IPS DF 6.9 (cell line): Measurements from ENCODE around the gene PTPN6.

ENCODE experiments used
- DNase-seq: peaks from one replicate; pipeline ENCODE4 v3.0.0-alpha.2; 2013; ENCODE audit warnings: low read depth, low spot score
- H3K27ac ChIP-seq: one replicate; pipeline ENCODE4 v1.5.1; 2013; ENCODE audit warnings: low read length, control low read depth
- H3K27me3 ChIP-seq: 2 replicates; pipeline ENCODE4 v1.6.1; 2013; ENCODE audit warnings: mild to moderate bottlenecking, low read length; ENCODE audit not compliant: control insufficient read depth, insufficient read depth
- H3K36me3 ChIP-seq: 2 replicates; pipeline ENCODE4 v1.6.1; 2013; ENCODE audit warnings: low read length; ENCODE audit not compliant: control insufficient read depth, insufficient read depth
- H3K4me1 ChIP-seq: 2 replicates; pipeline ENCODE4 v1.6.1; 2013; ENCODE audit warnings: low read length; ENCODE audit not compliant: control insufficient read depth, insufficient read depth
- H3K4me3 ChIP-seq: 2 replicates; pipeline ENCODE4 v1.5.1; 2013; ENCODE audit warnings: mild to moderate bottlenecking, low read length
- H3K9me3 ChIP-seq: 2 replicates; pipeline ENCODE4 v1.6.1; 2013; ENCODE audit warnings: low read length, inconsistent platforms; ENCODE audit not compliant: control insufficient read depth, insufficient read depth
- WGBS: extraction: QIAGEN DNeasy Blood & Tissue Kit; methylation state at CpG from one replicate; pipeline ENCODE4 v1.1.7; 2013; ENCODE audit warnings: mixed read lengths, missing lambda C conversion rate; ENCODE audit not compliant: insufficient read length, insufficient coverage; 5-methylcytosine and 5-hydroxymethylcytosine counted together

PTPN6 gene

GRCh38 chr12:6936194-6936635, 14.9 kb upstream of the PTPN6 start:
- H3K4me1 ChIP-seq: peaks cover 3% of the 10 kb centered on the region
- no peak overlapping the region for H3K4me3 ChIP-seq
- no peak overlapping the region for H3K27ac ChIP-seq
- DNase-seq: no peak
- WGBS: no CpG with 5 or more reads among the region's 3 CpGs
- H3K9me3 ChIP-seq: no peaks in the 10 kb centered on the region
- peaks cover 20% of the 10 kb centered on the region for H3K36me3 ChIP-seq
- H3K27me3 ChIP-seq: no peaks in the 10 kb centered on the region

DNA sequence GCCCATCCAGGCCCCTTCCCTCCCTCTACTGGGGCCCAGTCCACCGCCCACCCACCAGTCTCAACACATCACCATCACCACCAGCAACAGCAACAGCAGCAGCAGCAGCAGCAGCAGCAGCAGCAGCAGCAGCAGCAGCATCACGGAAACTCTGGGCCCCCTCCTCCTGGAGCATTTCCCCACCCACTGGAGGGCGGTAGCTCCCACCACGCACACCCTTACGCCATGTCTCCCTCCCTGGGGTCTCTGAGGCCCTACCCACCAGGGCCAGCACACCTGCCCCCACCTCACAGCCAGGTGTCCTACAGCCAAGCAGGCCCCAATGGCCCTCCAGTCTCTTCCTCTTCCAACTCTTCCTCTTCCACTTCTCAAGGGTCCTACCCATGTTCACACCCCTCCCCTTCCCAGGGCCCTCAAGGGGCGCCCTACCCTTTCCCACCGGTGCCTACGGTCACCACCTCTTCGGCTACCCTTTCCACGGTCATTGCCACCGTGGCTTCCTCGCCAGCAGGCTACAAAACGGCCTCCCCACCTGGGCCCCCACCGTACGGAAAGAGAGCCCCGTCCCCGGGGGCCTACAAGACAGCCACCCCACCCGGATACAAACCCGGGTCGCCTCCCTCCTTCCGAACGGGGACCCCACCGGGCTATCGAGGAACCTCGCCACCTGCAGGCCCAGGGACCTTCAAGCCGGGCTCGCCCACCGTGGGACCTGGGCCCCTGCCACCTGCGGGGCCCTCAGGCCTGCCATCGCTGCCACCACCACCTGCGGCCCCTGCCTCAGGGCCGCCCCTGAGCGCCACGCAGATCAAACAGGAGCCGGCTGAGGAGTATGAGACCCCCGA, 14.3 kb upstream of the PTPN6 start:
- Histone ChIP-seq H3K4me1 (peaks cover 3% of the 10 kb centered on the region), H3K27me3 (no peaks in the 10 kb centered on the region), H3K36me3 (peaks cover 24% of the 10 kb centered on the region), H3K27ac (no peak overlapping the region), H3K4me3 (peak overlapping the region; percentile 38; the same call in 1 of the 2 replicates), H3K9me3 (no peaks in the 10 kb centered on the region)
- DNase-seq: no peak
- no CpG with 5 or more reads among the region's 36 CpGs for WGBS

- Histone ChIP-seq H3K9me3 (no peaks in the 10 kb centered on the region), H3K27ac (no peak overlapping the region), H3K4me3 (peak overlapping the region; percentile 38; the same call in 1 of the 2 replicates), H3K36me3 (peaks cover 24% of the 10 kb centered on the region), H3K4me1 (peaks cover 3% of the 10 kb centered on the region), H3K27me3 (no peaks in the 10 kb centered on the region)
- no CpG with 5 or more reads among the region's 80 CpGs for WGBS
- peak; percentile 92 for DNase-seq
Observed at GRCh38 chr12:6937481-6938352, 13.4 kb upstream of the PTPN6 start.

DNA sequence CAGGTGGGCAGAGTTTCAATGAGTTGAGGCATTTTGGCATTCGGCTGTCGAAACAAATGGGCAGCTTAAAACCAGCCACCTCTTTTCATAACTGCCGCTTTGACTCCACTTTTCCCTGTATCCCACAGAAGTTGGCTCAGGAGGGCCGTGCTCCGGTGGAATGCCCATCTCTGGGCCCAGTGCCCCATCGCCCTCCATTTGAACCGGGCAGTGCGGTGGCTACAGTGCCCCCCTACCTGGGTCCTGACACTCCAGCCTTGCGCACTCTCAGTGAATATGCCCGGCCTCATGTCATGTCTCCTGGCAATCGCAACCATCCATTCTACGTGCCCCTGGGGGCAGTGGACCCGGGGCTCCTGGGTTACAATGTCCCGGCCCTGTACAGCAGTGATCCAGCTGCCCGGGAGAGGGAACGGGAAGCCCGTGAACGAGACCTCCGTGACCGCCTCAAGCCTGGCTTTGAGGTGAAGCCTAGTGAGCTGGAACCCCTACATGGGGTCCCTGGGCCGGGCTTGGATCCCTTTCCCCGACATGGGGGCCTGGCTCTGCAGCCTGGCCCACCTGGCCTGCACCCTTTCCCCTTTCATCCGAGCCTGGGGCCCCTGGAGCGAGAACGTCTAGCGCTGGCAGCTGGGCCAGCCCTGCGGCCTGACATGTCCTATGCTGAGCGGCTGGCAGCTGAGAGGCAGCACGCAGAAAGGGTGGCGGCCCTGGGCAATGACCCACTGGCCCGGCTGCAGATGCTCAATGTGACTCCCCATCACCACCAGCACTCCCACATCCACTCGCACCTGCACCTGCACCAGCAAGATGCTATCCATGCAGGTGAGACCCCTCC, 12.6 kb upstream of the PTPN6 start:
- no peak overlapping the region; the same call in 1 of the 2 replicates for H3K4me3 ChIP-seq
- no peak overlapping the region for H3K27ac ChIP-seq
- H3K4me1 ChIP-seq: peaks cover 3% of the 10 kb centered on the region
- H3K36me3 ChIP-seq: peaks cover 24% of the 10 kb centered on the region
- H3K27me3 ChIP-seq: no peaks in the 10 kb centered on the region
- no peak for DNase-seq
- no CpG with 5 or more reads among the region's 32 CpGs for WGBS
- no peaks in the 10 kb centered on the region for H3K9me3 ChIP-seq

GRCh38 chr12:6939191-6939540, 12.0 kb upstream of the PTPN6 start:
- H3K4me1 ChIP-seq: peaks cover 3% of the 10 kb centered on the region

DNA sequence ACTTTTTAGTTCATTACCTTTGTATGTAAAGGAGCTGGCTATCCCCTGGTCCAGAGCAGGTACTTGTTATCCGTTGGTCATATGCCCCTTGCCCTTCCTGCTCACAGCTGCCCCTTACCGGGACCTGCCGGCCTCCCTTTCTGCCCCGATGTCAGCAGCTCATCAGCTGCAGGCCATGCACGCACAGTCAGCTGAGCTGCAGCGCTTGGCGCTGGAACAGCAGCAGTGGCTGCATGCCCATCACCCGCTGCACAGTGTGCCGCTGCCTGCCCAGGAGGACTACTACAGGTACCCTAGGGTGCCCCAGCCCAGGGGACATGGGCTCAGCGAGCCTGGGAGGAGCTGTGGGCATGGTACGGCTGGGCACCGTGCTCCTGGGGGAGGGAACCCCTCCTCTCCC, 9.9 kb upstream of the PTPN6 start:
- Histone ChIP-seq H3K4me1 (peaks cover 5% of the 10 kb centered on the region), H3K27ac (no peak overlapping the region), H3K27me3 (no peaks in the 10 kb centered on the region), H3K4me3 (no peak overlapping the region), H3K36me3 (peaks cover 10% of the 10 kb centered on the region; the same call in 1 of the 2 replicates), H3K9me3 (no peaks in the 10 kb centered on the region)
- no CpG with 5 or more reads among the region's 12 CpGs for WGBS
- no peak for DNase-seq

More at GRCh38 chr12:6939191-6939540, 12.0 kb upstream of the PTPN6 start:
- H3K9me3 ChIP-seq: no peaks in the 10 kb centered on the region
- WGBS: no CpG with 5 or more reads among the region's 2 CpGs
- H3K4me3 ChIP-seq: no peak overlapping the region
- no peak overlapping the region for H3K27ac ChIP-seq
- no peaks in the 10 kb centered on the region for H3K27me3 ChIP-seq
- H3K36me3 ChIP-seq: peaks cover 22% of the 10 kb centered on the region
- DNase-seq: no peak

DNA sequence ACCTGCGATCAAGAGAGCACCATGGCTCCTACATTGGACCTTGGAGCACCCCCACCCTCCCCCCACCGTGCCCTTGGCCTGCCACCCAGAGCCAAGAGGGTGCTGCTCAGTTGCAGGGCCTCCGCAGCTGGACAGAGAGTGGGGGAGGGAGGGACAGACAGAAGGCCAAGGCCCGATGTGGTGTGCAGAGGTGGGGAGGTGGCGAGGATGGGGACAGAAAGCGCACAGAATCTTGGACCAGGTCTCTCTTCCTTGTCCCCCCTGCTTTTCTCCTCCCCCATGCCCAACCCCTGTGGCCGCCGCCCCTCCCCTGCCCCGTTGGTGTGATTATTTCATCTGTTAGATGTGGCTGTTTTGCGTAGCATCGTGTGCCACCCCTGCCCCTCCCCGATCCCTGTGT, 9.4 kb upstream of the PTPN6 start:
- no CpG with 5 or more reads among the region's 12 CpGs for WGBS
- Histone ChIP-seq H3K9me3 (no peaks in the 10 kb centered on the region), H3K36me3 (peaks cover 10% of the 10 kb centered on the region; the same call in 1 of the 2 replicates), H3K4me3 (no peak overlapping the region), H3K27me3 (no peaks in the 10 kb centered on the region), H3K27ac (no peak overlapping the region), H3K4me1 (peaks cover 4% of the 10 kb centered on the region)
- DNase-seq: no peak

- Histone ChIP-seq H3K27ac (no peak overlapping the region), H3K4me1 (peaks cover 4% of the 10 kb centered on the region), H3K9me3 (no peaks in the 10 kb centered on the region), H3K4me3 (no peak overlapping the region), H3K27me3 (no peaks in the 10 kb centered on the region), H3K36me3 (peaks cover 10% of the 10 kb centered on the region; the same call in 1 of the 2 replicates)
- WGBS: no CpG with 5 or more reads among the region's 11 CpGs
- no peak for DNase-seq
Observed at GRCh38 chr12:6942331-6942665, 8.9 kb upstream of the PTPN6 start.

- Histone ChIP-seq H3K4me3 (no peak overlapping the region), H3K4me1 (peaks cover 4% of the 10 kb centered on the region), H3K27me3 (no peaks in the 10 kb centered on the region), H3K9me3 (no peaks in the 10 kb centered on the region), H3K36me3 (peaks cover 10% of the 10 kb centered on the region; the same call in 1 of the 2 replicates), H3K27ac (no peak overlapping the region)
- DNase-seq: peak; percentile 84
- WGBS: no CpG with 5 or more reads among the region's 13 CpGs
Observed at GRCh38 chr12:6943389-6943721, 7.8 kb upstream of the PTPN6 start.
